Measurements from ENCODE around the gene LEFTY1.

The LEFTY1 gene

GRCh38 chr1:225870911-225871310, 18.0 kb downstream of the LEFTY1 start:
- no peak for TF ChIP-seq CTCF (conservative IDR thresholded peaks at IDR 0.05; ENCODE audit: low read length)
- no peak overlapping the region for H3K4me3 ChIP-seq (ENCODE audit: low read length)
- no peak for DNase-seq (ENCODE audit: low read depth)

DNA sequence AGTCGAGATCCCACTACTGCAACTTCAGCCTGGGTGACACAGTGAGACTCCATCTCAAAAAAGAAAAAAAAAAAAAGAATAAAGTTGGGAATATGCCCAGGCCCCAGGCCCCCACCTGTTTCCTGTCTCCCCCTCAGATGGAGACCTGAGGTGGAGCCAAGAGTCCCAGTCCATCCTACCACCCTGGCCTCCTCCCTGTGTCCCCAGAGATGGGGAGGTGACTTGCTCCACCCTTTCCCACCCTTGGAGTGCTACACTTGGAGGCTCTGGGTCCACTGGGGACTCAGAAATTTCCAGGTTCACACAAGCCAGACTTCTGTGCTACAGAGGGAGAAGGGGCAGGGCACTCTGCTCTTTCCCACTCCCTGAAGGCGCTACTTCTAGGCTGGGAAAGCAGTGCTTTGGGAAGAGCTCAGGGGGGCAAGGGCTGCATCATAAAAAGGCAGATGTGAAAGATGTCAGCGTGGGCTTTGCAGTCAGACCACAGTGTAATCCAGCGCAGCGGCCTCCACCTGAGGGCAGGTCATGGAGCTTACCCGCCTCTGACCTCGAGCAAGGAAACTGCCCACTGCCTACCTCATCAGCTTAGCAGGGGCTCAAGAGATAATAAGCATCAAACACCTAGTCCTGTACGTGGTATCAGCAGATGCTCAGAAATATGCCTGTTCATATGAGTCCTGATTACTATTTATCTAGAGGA, 20.2 kb downstream of the LEFTY1 start:
- no peak for TF ChIP-seq CTCF (conservative IDR thresholded peaks at IDR 0.05; ENCODE audit: low read length)
- DNase-seq (ENCODE audit: low read depth) = no peak
- no peak overlapping the region for H3K4me3 ChIP-seq (ENCODE audit: low read length)

DNA sequence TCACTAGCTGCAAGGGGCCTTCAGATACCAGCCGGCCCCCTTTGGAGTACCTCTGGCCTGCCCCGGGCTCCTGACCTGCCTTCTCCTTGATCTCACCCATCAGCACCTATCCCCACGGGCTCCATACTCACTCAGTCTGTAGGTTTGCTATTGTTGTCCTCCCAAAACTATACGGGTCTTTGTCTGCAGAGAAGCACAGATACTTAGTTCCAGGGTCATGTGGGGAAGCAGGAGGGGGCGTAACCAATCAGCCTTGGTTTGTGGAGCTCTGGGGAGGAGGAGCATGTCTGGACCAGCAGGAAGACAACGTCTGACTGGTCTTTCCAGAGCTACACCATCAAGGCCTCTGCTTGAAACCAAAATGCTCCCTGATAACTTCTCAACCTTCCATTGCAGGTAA, 22.0 kb downstream of the LEFTY1 start:
- TF ChIP-seq CTCF (conservative IDR thresholded peaks at IDR 0.05; ENCODE audit: low read length) = no peak
- no peak for DNase-seq (ENCODE audit: low read depth)
- H3K4me3 ChIP-seq (ENCODE audit: low read length) = no peak overlapping the region

- no peak overlapping the region for H3K4me3 ChIP-seq (ENCODE audit: low read length)
- peak; percentile 35 for DNase-seq (ENCODE audit: low read depth)
- no peak for TF ChIP-seq CTCF (conservative IDR thresholded peaks at IDR 0.05; ENCODE audit: low read length)
Measured at GRCh38 chr1:225866061-225866837, 22.7 kb downstream of the LEFTY1 start.

GRCh38 chr1:225865514-225865913, 23.4 kb downstream of the LEFTY1 start:
- H3K4me3 ChIP-seq (ENCODE audit: low read length) = no peak overlapping the region
- TF ChIP-seq CTCF (conservative IDR thresholded peaks at IDR 0.05; ENCODE audit: low read length) = no peak
- no peak for DNase-seq (ENCODE audit: low read depth)

GRCh38 chr1:225863167-225863566, 25.8 kb downstream of the LEFTY1 start:
- DNase-seq (ENCODE audit: low read depth) = no peak
- no peak for TF ChIP-seq CTCF (conservative IDR thresholded peaks at IDR 0.05; ENCODE audit: low read length)
- H3K4me3 ChIP-seq (ENCODE audit: low read length) = no peak overlapping the region

DNA sequence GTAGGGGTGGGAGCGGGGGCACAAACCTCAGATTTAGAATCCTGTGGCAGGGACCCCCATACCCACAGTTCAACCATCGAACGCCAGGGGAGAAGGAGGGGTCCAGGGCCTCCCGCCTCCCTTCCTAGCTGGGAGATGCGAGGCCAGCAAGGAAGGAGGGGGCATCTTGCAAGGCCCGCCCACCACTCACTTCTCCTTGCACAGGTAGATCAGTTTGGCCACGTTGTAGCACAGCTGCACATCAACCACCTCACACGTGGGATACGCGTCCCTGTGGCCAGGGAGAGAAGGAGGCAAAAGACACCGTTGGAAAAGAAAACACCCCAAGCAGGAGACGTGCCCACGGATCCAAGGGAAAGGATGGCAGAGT, 26.4 kb downstream of the LEFTY1 start:
- DNase-seq (ENCODE audit: low read depth) = no peak
- no peak overlapping the region for H3K4me3 ChIP-seq (ENCODE audit: low read length)
- no peak for TF ChIP-seq CTCF (conservative IDR thresholded peaks at IDR 0.05; ENCODE audit: low read length)
